Effector CD4-positive, alpha-beta T cell (primary cell): ENCODE results near the gene STAT6.

ENCODE experiments used
- DNase-seq: peaks from one replicate; pipeline ENCODE4 v3.0.0-alpha.2; 2020

Gene STAT6

DNA sequence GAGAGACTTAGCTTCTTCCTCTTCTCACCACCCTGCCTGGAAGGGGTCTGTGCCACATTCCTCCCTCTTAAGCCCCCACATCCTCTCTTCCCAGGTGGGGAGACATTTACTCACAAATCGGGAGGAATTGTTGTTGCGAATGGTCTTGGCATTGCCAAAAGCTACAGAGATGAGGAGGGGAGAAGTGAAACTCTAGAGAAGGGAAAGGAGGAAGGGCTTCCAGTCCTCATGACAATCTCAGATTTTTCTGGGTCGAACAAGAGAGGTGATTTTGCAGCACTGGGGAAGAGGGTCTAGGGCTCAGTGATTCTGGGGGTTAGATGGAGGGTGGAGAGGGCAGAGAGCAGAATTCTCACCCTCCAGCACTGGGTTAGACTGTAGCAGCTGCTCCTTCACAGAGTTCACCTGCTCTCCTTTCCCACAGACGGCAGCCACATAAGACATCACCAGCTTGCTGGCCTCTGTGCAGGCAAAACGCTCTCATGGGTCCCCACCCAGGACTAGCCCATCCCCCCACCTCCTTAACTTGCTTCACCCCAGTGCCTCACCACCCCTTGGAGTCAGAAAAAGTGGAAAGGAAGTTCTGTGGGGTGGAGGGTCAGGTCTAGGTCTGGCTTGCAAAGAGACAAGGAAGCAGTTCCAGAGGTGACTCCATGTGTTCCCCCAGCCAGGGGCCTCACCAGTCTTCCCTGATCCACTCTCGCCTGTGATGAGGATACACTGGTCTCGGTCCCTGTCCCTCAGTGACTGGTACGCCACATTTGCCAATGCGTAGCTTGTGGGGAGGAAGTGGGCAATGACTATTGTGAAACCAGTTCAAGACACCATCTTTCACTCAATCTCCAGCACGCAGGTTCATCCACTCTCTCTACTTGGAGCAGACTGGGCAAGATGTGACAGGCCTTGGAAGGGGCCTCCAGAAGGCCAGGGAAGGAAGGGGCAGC, 63.9 kb downstream of the STAT6 start:
- no peak for DNase-seq

GRCh38 chr12:57046086-57046791, 64.9 kb downstream of the STAT6 start:
- no peak for DNase-seq
